Activated naive CD8-positive, alpha-beta T cell treated with anti-CD3 and anti-CD28 coated beads, Interleukin-2, amount 10 ng/mL, durations not matched to agents 7 days and 5 days (primary cell): ENCODE measurements around the gene ATRN. TPM values are rescaled to one million over a fixed set of nuclear protein-coding genes. Genes with fewer than 3 reads are reported as not detected.

Source experiments
- ATAC-seq: fragments of 150-1000 bp; cut with Tn5 transposase; one replicate; pipeline ENCODE4 v1.10.0; 2021; ENCODE audit warnings: low read depth, moderate library complexity
- POLR2A ChIA-PET: fragments of 350-600 bp; sonication (Branson Sonifier 250); formaldehyde crosslinking; loops from one replicate; lab custom pipeline; 2021; ENCODE audit warnings: antibody characterized with exemption; lab: Charles Lee
- DNase-seq: peaks from one replicate; pipeline ENCODE4 v3.0.0; 2021
- H3K27ac Mint-ChIP-seq: one replicate; pipeline ENCODE4 v1.8.0; 2022; ENCODE audit warnings: mild to moderate bottlenecking, mixed read lengths
- H3K27me3 Mint-ChIP-seq: one replicate; pipeline ENCODE4 v1.8.0; 2022; ENCODE audit warnings: mild to moderate bottlenecking, moderate library complexity, mixed read lengths
- H3K36me3 Mint-ChIP-seq: one replicate; pipeline ENCODE4 v1.8.0; 2021; ENCODE audit warnings: mild to moderate bottlenecking, mixed read lengths
- H3K4me1 Mint-ChIP-seq: one replicate; pipeline ENCODE4 v1.8.0; 2021; ENCODE audit warnings: mixed read lengths
- H3K4me3 Mint-ChIP-seq: one replicate; pipeline ENCODE4 v1.8.0; 2022; ENCODE audit warnings: mild to moderate bottlenecking, moderate library complexity, mixed read lengths
- H3K9me3 Mint-ChIP-seq: one replicate; pipeline ENCODE4 v1.8.0; 2021; ENCODE audit warnings: mixed read lengths
- total RNA-seq, 2 experiments: library from RNA; stranded (reverse); gene quantifications; one replicate each; pipeline ENCODE4 v1.2.3, GENCODE V29; 2021

The ATRN gene
- total RNA-seq, 2 experiments from 2014 or later, result 9.8 to 10.7 TPM

GRCh38 chr20:3670945-3671344 lies 200.1 kb downstream of the ATRN start:
- Mint-ChIP-seq H3K27me3 (peaks cover 75% of the 10 kb centered on the region), H3K36me3 (peaks cover 4% of the 10 kb centered on the region), H3K9me3 (no peaks in the 10 kb centered on the region), H3K4me1 (peaks cover 13% of the 10 kb centered on the region), H3K27ac (no peak overlapping the region), H3K4me3 (no peak overlapping the region)
- ATAC-seq, result no peak
- POLR2A ChIA-PET, result interaction anchor here (0.6 kb wide), 1 partner anchor 209 kb away, joined by 3 read pairs; no protein-coding TSS in a partner anchor
- DNase-seq, result no peak

GRCh38 chr20:3671986-3672546 lies 201.2 kb downstream of the ATRN start:
- DNase-seq (no peak), ATAC-seq (no peak)
- Mint-ChIP-seq H3K36me3 (peaks cover 3% of the 10 kb centered on the region), H3K27ac (no peak overlapping the region), H3K9me3 (no peaks in the 10 kb centered on the region), H3K4me3 (no peak overlapping the region), H3K4me1 (peaks cover 9% of the 10 kb centered on the region), H3K27me3 (peaks cover 75% of the 10 kb centered on the region)
- POLR2A ChIA-PET, result no interaction called here

GRCh38 chr20:3672547-3673171 lies 201.8 kb downstream of the ATRN start:
- ATAC-seq, result no peak

GRCh38 chr20:3673221-3674070 lies 202.6 kb downstream of the ATRN start:
- H3K27me3 Mint-ChIP-seq, result peaks cover 62% of the 10 kb centered on the region
- ATAC-seq (no peak), DNase-seq (no peak)
- POLR2A ChIA-PET, result no interaction called here
- no peaks in the 10 kb centered on the region for H3K9me3 Mint-ChIP-seq
- peaks cover 6% of the 10 kb centered on the region for H3K4me1 Mint-ChIP-seq
- no peak overlapping the region for H3K27ac Mint-ChIP-seq
- no peak overlapping the region for H3K4me3 Mint-ChIP-seq
- no peaks in the 10 kb centered on the region for H3K36me3 Mint-ChIP-seq

More at GRCh38 chr20:3672547-3673171, 201.8 kb downstream of the ATRN start:
- peaks cover 69% of the 10 kb centered on the region for H3K27me3 Mint-ChIP-seq
- no peak overlapping the region for H3K27ac Mint-ChIP-seq
- peak; percentile 57 for DNase-seq
- POLR2A ChIA-PET, result no interaction called here
- peaks cover 6% of the 10 kb centered on the region for H3K4me1 Mint-ChIP-seq
- H3K4me3 Mint-ChIP-seq, result peak overlapping the region; percentile 22
- H3K9me3 Mint-ChIP-seq, result no peaks in the 10 kb centered on the region
- no peaks in the 10 kb centered on the region for H3K36me3 Mint-ChIP-seq

GRCh38 chr20:3674447-3674846 lies 203.6 kb downstream of the ATRN start:
- Mint-ChIP-seq H3K27me3 (peaks cover 63% of the 10 kb centered on the region), H3K4me3 (no peak overlapping the region), H3K27ac (no peak overlapping the region), H3K4me1 (peaks cover 6% of the 10 kb centered on the region), H3K9me3 (no peaks in the 10 kb centered on the region), H3K36me3 (no peaks in the 10 kb centered on the region)
- DNase-seq (no peak), ATAC-seq (no peak)
- POLR2A ChIA-PET, result no interaction called here

- H3K36me3 Mint-ChIP-seq, result no peaks in the 10 kb centered on the region
- ATAC-seq, result no peak
- H3K4me3 Mint-ChIP-seq, result no peak overlapping the region
- peaks cover 6% of the 10 kb centered on the region for H3K4me1 Mint-ChIP-seq
- no peaks in the 10 kb centered on the region for H3K9me3 Mint-ChIP-seq
- H3K27me3 Mint-ChIP-seq, result peaks cover 60% of the 10 kb centered on the region
- DNase-seq, result no peak
- H3K27ac Mint-ChIP-seq, result no peak overlapping the region
- POLR2A ChIA-PET, result no interaction called here
Measured at GRCh38 chr20:3674995-3675900, 204.4 kb downstream of the ATRN start.

GRCh38 chr20:3677733-3678132 lies 206.9 kb downstream of the ATRN start:
- Mint-ChIP-seq H3K4me1 (peaks cover 5% of the 10 kb centered on the region), H3K4me3 (no peak overlapping the region), H3K27ac (no peak overlapping the region), H3K27me3 (peaks cover 63% of the 10 kb centered on the region), H3K9me3 (no peaks in the 10 kb centered on the region), H3K36me3 (no peaks in the 10 kb centered on the region)
- DNase-seq, result no peak
- POLR2A ChIA-PET, result no interaction called here
- no peak for ATAC-seq

GRCh38 chr20:3678198-3678597 lies 207.4 kb downstream of the ATRN start:
- POLR2A ChIA-PET, result no interaction called here
- DNase-seq, result no peak
- Mint-ChIP-seq H3K4me1 (peaks cover 5% of the 10 kb centered on the region), H3K27me3 (peaks cover 64% of the 10 kb centered on the region), H3K27ac (no peak overlapping the region), H3K9me3 (no peaks in the 10 kb centered on the region), H3K4me3 (no peak overlapping the region), H3K36me3 (no peaks in the 10 kb centered on the region)
- ATAC-seq, result no peak

- Mint-ChIP-seq H3K36me3 (no peaks in the 10 kb centered on the region), H3K27me3 (peaks cover 68% of the 10 kb centered on the region), H3K27ac (no peak overlapping the region), H3K9me3 (no peaks in the 10 kb centered on the region), H3K4me3 (no peak overlapping the region), H3K4me1 (peaks cover 5% of the 10 kb centered on the region)
- no peak for DNase-seq
- POLR2A ChIA-PET, result no interaction called here
- no peak for ATAC-seq
Measured at GRCh38 chr20:3678856-3679720, 208.3 kb downstream of the ATRN start.

GRCh38 chr20:3679749-3680700 lies 209.2 kb downstream of the ATRN start:
- H3K4me1 Mint-ChIP-seq, result peaks cover 5% of the 10 kb centered on the region
- no peaks in the 10 kb centered on the region for H3K36me3 Mint-ChIP-seq
- POLR2A ChIA-PET, result no interaction called here
- H3K27ac Mint-ChIP-seq, result no peak overlapping the region
- no peak for ATAC-seq
- H3K4me3 Mint-ChIP-seq, result no peak overlapping the region
- H3K9me3 Mint-ChIP-seq, result no peaks in the 10 kb centered on the region
- DNase-seq, result no peak
- H3K27me3 Mint-ChIP-seq, result peaks cover 68% of the 10 kb centered on the region

- H3K9me3 Mint-ChIP-seq, result no peaks in the 10 kb centered on the region
- POLR2A ChIA-PET, result no interaction called here
- no peak for ATAC-seq
- no peak for DNase-seq
- no peaks in the 10 kb centered on the region for H3K36me3 Mint-ChIP-seq
- no peak overlapping the region for H3K27ac Mint-ChIP-seq
- peaks cover 3% of the 10 kb centered on the region for H3K4me1 Mint-ChIP-seq
- no peak overlapping the region for H3K4me3 Mint-ChIP-seq
- H3K27me3 Mint-ChIP-seq, result peaks cover 66% of the 10 kb centered on the region
Measured at GRCh38 chr20:3680701-3681351, 210.0 kb downstream of the ATRN start.
